Bone marrow (tissue), 2 donors: ENCODE data around the gene FUBP3.
A peak's percentile ranks its signal among the peaks of the same experiment; 100 is the strongest.

ENCODE experiments used
- DNase-seq, 2 donors: peaks; one replicate each; lab custom pipeline; 2025; lab: John Stamatoyannopoulos, UW

Gene FUBP3, protein sequence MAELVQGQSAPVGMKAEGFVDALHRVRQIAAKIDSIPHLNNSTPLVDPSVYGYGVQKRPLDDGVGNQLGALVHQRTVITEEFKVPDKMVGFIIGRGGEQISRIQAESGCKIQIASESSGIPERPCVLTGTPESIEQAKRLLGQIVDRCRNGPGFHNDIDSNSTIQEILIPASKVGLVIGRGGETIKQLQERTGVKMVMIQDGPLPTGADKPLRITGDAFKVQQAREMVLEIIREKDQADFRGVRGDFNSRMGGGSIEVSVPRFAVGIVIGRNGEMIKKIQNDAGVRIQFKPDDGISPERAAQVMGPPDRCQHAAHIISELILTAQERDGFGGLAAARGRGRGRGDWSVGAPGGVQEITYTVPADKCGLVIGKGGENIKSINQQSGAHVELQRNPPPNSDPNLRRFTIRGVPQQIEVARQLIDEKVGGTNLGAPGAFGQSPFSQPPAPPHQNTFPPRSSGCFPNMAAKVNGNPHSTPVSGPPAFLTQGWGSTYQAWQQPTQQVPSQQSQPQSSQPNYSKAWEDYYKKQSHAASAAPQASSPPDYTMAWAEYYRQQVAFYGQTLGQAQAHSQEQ

GRCh38 chr9:130578865-130579737 lies at the start of gene FUBP3:
FUBP3 (plus strand) TSS chr9:130579577; CDS start chr9:130579681, 104 bp downstream.
- peak; percentile 47 to 76 for DNase-seq

DNA sequence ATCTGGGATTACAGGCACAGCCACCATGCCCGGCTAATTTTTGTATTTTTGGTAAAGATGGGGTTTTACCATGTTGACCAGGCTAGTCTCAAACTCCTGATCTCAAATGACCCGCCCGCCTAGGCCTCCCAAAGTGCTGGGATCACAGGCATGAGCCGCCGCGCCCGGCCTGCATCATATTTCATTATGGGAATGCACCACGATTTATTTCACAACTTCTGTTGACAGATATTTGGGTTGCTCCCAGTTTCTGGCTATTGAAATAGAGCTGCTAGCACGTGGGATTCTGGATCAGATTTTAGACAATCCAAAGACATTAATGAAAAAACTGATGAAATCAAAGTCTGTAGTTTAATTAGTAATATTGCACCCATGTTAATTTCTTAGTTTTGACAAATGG lies 48.4 kb upstream of the FUBP3 start:
- DNase-seq = no peak

- no peak for DNase-seq
These were observed 47.7 kb upstream of the FUBP3 start for GRCh38 chr9:130531670-130532069.

DNA sequence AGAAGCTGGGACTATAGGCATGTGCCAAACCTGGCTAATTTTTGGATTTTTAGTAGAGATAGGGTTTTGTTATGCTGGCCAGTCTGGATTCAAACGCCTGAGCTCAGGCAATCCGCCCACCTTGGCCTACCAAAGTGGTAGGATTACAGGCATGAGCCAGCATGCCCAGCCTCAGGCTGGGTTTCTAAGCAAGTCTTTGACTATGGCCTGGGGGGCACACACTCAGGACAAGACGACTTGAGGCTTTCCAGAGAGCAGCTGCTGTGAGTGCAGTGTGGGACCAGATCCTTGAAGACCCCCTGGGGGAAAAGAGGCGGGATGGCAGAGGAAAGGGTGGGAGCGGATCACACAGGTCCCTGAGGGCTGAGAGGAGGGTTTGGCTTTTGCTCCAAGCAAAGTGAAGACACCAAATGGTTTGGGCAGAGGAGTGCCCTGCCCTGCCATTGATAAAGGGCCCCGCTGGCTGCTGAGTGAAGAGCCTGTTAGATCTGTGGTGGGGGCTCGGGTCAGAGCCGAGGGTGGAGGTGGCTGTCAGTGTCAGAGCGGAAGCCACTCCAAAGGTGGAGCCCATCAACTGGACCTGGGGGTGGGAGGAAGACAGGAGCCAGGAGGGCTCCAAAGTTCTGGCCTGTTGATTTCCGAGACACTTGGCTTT lies 46.8 kb upstream of the FUBP3 start:
- no peak for DNase-seq

DNA sequence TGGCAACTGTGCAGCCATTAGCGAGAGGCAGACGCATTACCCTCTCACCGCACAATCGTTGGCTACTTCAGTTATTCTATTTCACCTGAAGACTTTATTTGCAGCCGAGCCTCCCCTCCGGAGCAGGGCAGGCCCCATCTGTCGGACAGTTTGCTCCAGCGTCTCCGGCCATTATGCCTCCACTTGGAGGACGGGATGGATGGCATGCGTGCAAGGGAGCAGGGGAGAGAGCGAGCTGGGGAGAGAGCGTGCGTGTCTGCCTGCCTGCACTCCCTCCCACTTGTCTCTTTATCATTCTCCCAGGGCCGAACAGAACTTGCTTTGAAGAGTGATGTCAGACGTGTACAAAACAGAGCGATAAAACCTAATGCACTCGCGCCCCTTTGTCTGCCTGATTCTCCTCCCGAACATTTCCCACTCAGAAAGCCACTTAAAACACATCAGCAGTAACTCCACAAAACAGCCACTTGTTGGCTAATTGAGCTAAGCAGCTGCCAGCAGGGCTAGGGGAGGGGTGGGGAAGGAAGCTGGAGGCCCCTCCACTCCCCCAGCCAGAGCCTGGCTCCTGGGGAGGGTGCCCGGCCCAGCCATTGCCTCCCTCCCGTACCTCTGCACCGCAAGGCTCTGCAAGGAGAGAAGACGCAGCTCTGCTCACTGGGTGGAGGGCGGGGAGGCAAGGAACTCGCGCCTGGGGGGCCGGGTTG lies 43.4 kb upstream of the FUBP3 start:
- DNase-seq = no peak

DNA sequence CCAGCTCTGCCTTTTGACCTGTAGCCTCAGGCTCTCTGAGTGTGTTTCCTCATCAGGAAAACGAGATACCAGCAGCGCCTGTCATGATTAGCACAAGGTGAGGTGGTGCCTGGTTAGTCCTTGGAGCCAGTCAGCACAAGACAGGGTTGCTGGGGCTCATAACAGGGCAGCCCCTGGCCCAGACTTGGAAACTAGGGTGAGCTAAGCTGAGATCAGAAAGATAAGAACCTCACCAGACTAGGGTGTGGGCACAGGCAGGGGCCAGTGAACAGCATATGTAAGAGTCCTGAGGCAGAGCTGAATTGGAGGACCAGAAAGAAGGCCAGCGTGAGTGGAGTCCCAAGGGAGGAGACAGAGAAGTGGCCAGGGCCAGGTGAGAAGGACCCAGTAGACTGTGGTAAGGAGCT lies 42.7 kb upstream of the FUBP3 start:
- no peak for DNase-seq

DNA sequence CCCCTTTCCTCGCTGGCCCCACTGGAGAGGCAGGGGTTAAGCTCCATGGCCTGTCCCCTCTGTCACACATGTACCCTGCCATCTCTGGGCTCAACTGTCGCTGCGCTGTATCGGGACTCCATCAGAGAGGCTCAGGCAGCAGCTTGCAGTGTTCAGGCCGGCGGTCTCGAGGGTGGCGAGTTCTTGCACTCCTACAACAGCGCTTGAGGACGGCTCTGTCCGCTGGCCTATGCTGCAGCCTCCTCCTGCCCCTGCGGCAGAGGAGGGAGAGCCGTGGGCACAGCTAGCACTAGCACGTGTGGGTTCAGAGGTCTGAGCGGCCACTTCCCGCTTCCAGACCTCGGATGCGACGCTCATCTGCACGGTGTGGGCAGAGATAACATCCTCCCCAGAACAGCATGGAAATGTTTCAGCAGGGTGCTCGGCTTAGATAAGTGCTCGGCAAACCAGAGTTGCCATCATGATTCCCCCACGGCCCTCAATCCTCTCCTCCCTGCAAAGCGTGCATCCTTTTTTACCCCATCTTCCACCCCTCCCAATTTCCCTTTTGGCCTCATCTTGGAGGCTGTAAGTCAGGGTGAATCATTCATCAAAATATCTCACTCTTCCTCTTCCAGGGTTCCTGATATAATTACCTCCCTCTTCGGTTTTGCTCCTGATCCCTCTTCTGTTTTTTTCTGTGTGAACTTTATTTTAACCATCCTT lies 41.9 kb upstream of the FUBP3 start:
- DNase-seq = no peak

DNA sequence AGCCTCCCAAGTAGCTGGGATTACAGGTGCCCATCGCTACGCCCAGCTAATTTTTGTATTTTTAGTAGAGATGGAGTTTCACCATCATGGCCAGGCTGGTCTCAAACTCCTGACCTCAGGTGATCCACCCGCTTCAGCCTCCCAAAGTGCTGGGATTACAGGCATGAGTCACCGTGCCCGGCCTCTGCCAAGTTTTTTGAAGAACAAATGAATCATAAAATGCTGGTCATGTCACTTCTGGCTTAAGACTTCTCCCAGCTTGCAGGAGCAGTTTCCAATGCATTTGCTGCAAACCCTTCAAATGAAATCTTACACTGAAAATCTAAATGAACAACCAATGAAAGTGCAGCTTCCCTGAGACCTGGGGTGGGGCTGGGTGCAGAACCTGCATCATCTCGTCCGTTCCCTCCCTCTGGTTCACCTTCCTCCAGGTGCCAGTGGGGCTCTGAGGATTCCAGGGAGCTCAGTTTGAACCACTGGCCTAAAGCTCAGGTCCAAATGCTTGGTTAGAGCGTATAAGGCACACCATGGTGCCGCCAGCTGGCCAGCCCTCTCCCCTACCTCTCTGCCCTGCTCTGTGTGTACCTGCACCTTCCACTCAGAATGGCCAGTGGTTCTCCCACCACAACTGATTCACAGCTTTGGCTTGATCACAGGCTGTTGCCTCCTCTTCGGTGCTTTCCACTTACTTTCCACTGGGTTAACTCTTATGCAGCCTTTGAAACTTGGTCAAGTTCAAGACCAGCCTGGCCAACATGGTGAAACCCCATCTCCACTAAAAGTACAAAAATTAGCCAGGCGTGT lies 39.8 kb upstream of the FUBP3 start:
- DNase-seq = no peak

DNA sequence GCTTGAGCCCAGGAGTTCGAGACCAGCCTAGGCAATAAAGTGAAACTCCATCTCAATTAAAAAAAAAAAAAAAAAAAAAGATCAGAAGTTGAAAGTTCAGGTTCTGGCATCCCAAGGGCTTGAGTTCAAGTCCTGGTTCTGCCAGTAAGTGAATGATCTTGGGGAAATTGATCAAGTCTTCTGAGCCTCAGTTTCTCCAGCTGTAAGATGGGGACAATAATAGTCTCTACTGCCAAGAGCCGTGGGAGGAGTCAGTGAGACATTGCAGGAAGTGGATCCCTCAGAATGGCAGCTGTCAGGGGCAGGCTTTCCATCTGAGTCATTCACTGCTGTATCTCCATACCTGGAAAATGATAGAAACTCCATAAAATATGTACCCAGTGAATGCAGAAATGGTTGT lies 37.8 kb upstream of the FUBP3 start:
- no peak for DNase-seq

DNA sequence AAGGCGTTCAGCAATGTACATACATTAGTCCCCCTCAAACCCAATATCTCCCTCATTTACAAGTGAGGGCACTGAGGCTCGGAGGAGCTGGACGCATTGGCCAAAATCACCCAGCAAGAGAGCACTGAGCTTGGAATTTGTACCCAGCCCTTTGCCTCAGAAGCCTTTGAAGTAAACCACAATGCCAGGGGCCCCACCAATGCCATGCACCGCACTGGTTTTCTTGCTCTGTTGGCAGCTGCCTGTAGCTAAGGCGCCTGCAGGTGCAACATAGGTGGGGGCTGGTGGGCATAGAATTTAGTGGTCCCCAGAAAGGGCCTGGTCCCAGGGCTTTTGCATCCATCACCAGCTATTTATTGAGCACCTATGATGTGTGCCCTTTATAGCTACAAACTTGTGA lies 37.3 kb upstream of the FUBP3 start:
- no peak for DNase-seq

DNA sequence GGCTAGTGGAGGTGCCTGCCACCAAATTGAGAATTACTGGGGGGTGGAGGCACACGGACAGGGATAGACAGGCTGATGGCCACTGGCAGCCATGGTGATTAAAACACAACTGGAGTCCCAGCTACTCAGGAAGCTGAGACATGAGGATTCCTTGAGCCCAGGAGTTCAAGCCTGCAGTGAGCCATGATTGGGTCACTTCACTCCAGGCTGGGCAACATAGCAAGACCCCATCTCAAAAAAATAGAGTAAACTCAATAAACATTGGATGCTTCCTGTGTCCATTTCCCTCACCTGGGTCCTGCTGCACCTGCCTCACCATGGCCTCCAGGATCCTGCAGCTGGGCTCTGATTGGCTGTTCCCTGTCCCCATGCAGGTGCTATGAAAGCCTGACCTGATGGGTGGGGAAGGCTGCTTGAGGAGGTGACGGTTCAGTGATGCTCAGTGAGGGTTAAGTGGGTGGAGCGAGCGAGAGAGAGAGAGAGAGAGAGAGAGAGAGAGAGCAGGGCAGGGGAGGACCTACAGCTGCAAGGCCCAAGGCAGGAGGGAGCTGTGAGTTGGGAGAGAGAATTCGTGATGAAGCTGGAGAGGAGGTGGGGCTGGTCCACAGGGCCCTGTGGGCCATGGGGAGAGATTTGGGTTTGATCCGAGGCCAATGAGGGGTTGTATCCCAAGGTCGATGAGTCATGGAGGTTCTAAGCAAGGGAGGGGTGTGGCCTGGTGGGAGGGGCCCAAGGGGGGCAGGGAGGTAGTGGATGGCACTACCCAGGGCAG lies 36.7 kb upstream of the FUBP3 start:
- DNase-seq = no peak

- no peak for DNase-seq
These were observed 36.0 kb upstream of the FUBP3 start for GRCh38 chr9:130543368-130543767.

GRCh38 chr9:130543859-130544258 lies 35.5 kb upstream of the FUBP3 start:
- no peak for DNase-seq

- no peak for DNase-seq
These were observed 35.0 kb upstream of the FUBP3 start for GRCh38 chr9:130544364-130544763.

DNA sequence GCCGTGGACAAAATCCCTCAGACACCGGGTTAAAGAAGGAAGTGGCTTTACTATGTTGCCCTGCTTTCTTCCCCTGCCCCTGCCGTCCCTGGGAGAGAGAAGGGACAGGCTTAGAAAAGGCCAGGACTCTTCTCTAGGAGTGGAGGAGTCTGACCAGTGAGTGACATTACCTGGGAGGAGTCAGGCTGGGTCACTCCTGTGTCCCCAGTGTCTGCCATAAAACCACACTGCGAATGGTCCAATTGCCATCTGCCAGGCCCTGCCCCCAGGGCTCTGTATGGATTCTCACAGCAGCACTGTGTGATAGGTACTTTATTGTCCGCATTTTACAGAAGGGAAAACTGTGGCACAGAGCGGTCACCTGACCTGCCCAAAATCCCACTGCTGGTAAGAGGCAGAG lies 31.3 kb upstream of the FUBP3 start:
- DNase-seq = no peak

DNA sequence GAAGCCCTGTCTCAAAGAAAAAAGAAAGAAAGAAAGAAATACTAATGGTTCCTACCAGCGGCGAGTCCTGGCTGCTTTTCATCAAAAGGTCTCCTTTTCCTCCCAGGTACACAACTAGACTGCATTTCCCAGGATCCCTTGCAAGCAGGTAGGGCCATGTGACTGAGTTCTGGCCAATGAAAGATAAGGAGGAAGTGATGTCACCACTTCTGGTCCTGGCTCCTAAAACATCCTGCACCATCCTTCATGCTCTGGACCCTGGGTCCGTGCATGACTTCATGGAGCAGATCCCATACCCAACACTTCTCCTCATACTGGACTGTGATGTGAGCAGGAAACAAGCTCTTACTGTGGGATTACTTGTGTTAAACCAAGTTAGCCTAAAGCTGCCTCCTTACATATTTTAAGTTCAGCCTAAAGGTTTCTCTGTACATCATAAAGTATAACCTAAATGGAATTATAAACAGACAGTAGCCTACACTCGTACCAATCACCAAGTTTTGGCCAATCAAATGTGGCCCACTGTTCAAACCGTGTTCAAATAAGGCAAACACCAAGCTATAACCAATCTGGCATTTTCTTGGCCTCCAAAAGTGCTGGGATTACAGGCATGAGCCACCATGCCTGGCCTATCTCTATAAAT lies 30.2 kb upstream of the FUBP3 start:
- no peak for DNase-seq

DNA sequence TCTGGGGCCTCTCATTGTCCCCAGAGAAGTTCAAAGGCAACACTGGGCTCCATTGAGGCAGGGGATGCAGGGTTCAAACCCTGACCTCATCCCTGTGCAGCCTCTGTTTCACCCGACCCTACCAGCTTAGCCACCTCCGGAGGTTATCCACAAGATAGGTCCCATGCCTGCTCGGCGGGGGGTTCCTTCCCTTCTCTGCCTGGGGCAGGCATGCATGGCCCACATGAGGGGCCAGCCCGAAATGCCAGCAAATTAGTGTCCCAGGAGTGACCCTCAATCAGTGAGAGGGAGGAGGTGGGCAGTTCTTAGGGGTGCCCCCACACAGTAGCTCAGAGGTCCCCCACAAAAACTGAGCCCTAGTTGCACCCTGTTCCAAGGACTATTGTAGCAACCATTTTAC lies 24.8 kb upstream of the FUBP3 start:
- no peak for DNase-seq

GRCh38 chr9:130555061-130555460 lies 24.3 kb upstream of the FUBP3 start:
- no peak for DNase-seq

GRCh38 chr9:130555968-130556367 lies 23.4 kb upstream of the FUBP3 start:
- no peak for DNase-seq
